IPS DF 6.9 (cell line): Measurements from ENCODE around the gene DGKB.

Source experiments
- DNase-seq: peaks from one replicate; pipeline ENCODE4 v3.0.0-alpha.2; 2013; ENCODE audit warnings: low read depth, low spot score
- H3K27ac ChIP-seq: one replicate; pipeline ENCODE4 v1.5.1; 2013; ENCODE audit warnings: low read length, control low read depth
- H3K27me3 ChIP-seq: 2 replicates; pipeline ENCODE4 v1.6.1; 2013; ENCODE audit warnings: mild to moderate bottlenecking, low read length; ENCODE audit not compliant: control insufficient read depth, insufficient read depth
- H3K36me3 ChIP-seq: 2 replicates; pipeline ENCODE4 v1.6.1; 2013; ENCODE audit warnings: low read length; ENCODE audit not compliant: control insufficient read depth, insufficient read depth
- H3K4me1 ChIP-seq: 2 replicates; pipeline ENCODE4 v1.6.1; 2013; ENCODE audit warnings: low read length; ENCODE audit not compliant: control insufficient read depth, insufficient read depth
- H3K4me3 ChIP-seq: 2 replicates; pipeline ENCODE4 v1.5.1; 2013; ENCODE audit warnings: mild to moderate bottlenecking, low read length
- H3K9me3 ChIP-seq: 2 replicates; pipeline ENCODE4 v1.6.1; 2013; ENCODE audit warnings: low read length, inconsistent platforms; ENCODE audit not compliant: control insufficient read depth, insufficient read depth
- WGBS: extraction: QIAGEN DNeasy Blood & Tissue Kit; methylation state at CpG from one replicate; pipeline ENCODE4 v1.1.7; 2013; ENCODE audit warnings: mixed read lengths, missing lambda C conversion rate; ENCODE audit not compliant: insufficient read length, insufficient coverage; 5-methylcytosine and 5-hydroxymethylcytosine counted together

DGKB gene

DNA sequence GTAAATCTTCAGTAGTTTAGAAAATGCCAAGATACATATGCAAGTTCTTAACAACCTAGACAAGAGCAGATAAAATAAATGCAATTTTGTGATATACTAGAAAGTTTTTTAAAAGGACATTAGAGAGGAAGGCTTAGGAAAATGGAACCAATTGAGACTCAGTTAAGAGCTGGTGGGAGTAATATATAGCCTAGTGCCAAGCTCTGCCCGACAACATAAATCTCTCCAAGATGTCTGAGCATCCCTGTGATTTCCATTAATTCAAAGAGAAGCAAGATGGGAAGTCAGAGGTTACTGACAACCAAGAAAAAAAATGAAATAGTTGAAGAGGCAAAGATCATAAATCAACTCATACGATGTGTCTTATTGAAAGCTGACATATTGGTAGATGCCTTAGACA, 74.5 kb downstream of the DGKB start:
- no peak for DNase-seq
- H3K4me3 ChIP-seq = no peak overlapping the region
- WGBS = no CpG with 5 or more reads among the region's 2 CpGs

DNA sequence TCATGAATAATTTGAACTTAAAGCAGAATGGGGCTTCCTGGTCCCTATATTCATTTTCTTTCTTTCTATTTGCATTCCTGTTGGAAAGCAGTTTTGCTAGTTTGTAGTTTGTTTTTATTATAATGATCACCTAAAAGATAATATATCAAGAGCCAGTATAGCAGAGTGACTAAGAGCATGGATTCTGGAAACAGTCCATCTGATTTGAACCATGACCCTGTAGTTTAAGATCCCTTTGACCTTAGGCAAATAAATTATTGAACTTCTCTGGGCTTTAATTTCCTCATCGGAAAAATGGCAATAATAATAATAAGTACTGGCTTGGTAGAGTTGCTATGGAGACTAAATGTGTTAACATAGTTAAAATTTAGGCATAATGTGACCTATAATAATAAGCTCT, 76.1 kb downstream of the DGKB start:
- no peak for DNase-seq
- H3K4me3 ChIP-seq = no peak overlapping the region
- H3K4me1 ChIP-seq = no peaks in the 10 kb centered on the region
- WGBS = no CpG with 5 or more reads among the region's 1 CpG
- H3K27me3 ChIP-seq = no peaks in the 10 kb centered on the region
- no peaks in the 10 kb centered on the region for H3K9me3 ChIP-seq
- H3K27ac ChIP-seq = no peak overlapping the region
- no peaks in the 10 kb centered on the region for H3K36me3 ChIP-seq

More for the DNA sequence above, 74.5 kb downstream of the DGKB start:
- H3K27me3 ChIP-seq = no peaks in the 10 kb centered on the region
- no peak overlapping the region for H3K27ac ChIP-seq
- no peaks in the 10 kb centered on the region for H3K4me1 ChIP-seq
- H3K9me3 ChIP-seq = no peaks in the 10 kb centered on the region
- no peaks in the 10 kb centered on the region for H3K36me3 ChIP-seq

DNA sequence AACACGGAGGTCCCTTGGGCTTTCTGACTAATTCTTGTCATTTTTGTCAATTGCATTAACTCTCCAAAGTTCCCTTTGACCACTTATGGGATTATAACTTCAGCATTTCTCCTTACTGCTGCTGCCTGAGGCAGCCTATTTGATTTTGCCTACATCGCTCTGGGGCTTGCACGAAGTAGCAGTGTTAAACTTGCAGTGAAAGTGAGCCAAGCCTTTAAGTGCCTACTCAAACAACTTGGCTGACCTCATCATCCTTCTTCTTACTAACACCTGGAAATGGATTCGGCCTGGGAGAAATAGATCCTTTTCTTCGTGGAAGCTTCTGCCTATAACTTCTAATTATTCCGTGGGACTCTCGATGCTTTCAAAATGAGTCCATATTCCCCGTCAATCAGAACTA, 76.6 kb downstream of the DGKB start:
- H3K27ac ChIP-seq = no peak overlapping the region
- H3K27me3 ChIP-seq = no peaks in the 10 kb centered on the region
- H3K9me3 ChIP-seq = no peaks in the 10 kb centered on the region
- H3K4me1 ChIP-seq = no peaks in the 10 kb centered on the region
- H3K4me3 ChIP-seq = no peak overlapping the region
- no peaks in the 10 kb centered on the region for H3K36me3 ChIP-seq
- DNase-seq = no peak
- no CpG with 5 or more reads among the region's 8 CpGs for WGBS

DNA sequence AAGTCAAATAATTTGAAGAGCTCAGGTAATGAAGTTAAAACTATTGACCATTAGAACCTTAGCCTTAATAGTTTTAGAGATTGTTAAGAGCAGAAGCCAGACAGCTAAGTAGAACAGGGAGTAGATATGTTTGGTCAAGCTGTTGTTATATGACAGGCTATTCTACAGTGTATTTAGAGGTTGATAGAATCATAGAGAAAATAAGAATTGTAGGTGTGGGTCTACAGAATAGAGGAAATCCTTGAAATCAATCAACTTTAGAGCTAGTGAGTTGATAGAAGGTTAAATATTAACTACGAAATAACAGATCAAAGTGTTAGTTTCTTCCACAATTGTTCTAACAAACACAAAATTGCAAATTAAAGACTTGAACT, 80.1 kb downstream of the DGKB start:
- H3K4me1 ChIP-seq = no peaks in the 10 kb centered on the region
- WGBS = no CpG with 5 or more reads among the region's 1 CpG

DNA sequence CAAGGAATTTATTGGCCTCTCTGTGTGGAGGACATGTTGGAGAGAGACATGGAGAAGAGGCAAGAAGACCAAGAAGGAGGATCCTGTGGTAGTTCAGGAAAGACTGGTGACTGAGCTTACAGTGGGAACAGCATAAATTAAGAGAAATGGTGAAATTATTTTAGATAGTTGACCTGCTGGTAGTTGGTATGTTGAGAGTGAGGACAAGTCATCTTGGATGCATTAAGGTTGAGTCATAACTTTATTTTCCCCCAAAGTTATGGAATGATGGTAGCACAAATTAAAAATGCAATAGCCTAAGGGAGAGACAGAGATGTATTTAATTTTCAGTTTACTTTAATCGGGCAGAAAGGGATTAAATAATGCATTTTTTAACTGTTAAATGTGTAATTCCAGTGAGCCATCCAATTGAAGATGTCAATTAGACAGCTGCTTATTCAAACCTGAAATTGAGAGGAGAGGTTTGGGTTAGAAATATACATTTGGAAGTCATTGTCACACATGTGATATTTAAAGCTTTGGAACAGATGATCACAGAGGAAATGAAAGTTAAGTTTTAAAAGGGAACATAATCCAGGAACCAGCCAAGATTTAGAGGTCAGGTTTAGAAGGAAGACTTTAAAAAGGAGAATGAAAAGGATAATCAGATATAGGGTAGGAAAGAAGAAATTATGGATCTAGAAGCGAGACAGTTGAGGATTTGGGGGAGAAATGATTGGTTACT, 80.6 kb downstream of the DGKB start:
- no peak overlapping the region for H3K27ac ChIP-seq
- H3K4me1 ChIP-seq = no peaks in the 10 kb centered on the region
- no peaks in the 10 kb centered on the region for H3K36me3 ChIP-seq
- no peak overlapping the region for H3K4me3 ChIP-seq
- H3K27me3 ChIP-seq = no peaks in the 10 kb centered on the region
- DNase-seq = no peak
- 100% methylated on average over 1 of the region's 2 CpGs for WGBS
- no peaks in the 10 kb centered on the region for H3K9me3 ChIP-seq

More for the DNA sequence above, 80.1 kb downstream of the DGKB start:
- no peak for DNase-seq
- Histone ChIP-seq H3K9me3 (no peaks in the 10 kb centered on the region), H3K27me3 (no peaks in the 10 kb centered on the region), H3K36me3 (no peaks in the 10 kb centered on the region), H3K4me3 (no peak overlapping the region), H3K27ac (no peak overlapping the region)

DNA sequence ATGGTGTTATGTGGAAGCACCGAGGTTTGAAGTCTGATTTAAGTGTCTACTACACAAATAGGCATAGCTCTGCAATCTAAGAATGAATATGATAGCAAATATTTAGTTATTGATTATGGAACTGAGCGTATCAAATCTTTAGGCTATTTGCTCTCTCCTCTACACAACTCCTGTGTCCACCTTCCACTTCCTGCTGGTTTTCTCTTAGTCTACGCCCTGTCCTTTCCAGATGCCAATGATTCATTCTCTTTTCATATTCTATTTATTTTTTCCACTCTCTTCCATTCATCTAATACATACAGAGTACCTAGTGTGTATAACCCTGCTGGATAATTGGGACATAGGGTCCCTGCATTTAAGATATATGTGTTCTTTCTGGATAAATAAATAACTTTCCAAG, 83.7 kb downstream of the DGKB start:
- WGBS = 100% methylated on average over 2 of the region's 3 CpGs
- H3K4me3 ChIP-seq = no peak overlapping the region
- DNase-seq = no peak
- H3K36me3 ChIP-seq = no peaks in the 10 kb centered on the region
- no peaks in the 10 kb centered on the region for H3K9me3 ChIP-seq
- H3K27me3 ChIP-seq = no peaks in the 10 kb centered on the region
- no peaks in the 10 kb centered on the region for H3K4me1 ChIP-seq
- H3K27ac ChIP-seq = no peak overlapping the region

DNA sequence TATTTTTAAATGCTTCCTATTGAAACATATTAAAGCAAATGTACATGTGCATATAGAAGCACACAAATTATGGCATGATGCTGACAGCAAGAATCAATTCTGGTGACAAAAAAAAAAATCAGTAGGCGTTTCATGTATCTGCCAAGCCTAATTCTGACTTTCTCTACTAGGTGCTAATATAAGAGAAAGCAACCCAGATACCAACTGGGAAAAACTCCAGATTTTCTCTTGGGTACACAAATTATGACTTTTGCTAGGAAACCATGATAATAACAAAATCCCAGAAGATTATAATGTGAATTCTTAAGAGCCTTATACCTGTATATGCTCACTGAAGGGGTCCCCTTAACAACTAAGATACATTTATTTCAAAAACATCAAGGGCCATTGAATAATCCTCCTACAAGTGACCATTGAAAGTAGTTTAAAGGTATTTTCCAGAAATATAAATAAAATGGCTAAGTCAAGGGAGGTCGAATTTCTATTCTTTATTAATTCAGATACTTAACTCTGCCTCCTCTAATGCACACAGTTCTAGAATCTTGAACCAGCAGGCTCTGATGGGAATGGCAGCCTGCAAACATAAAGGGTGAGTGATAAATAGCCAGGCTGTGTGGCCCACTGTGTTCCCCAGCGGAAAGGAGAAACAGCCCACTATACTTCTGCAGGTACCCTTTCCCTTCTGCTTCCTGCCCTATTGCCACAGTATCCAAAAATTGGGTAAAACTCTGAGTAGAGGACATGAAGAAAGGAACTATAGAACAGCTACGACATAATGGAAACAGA, 84.5 kb downstream of the DGKB start:
- H3K9me3 ChIP-seq = no peaks in the 10 kb centered on the region
- no peak for DNase-seq
- H3K36me3 ChIP-seq = no peaks in the 10 kb centered on the region
- no CpG with 5 or more reads among the region's 4 CpGs for WGBS
- H3K27ac ChIP-seq = no peak overlapping the region
- no peaks in the 10 kb centered on the region for H3K4me1 ChIP-seq
- no peaks in the 10 kb centered on the region for H3K27me3 ChIP-seq
- no peak overlapping the region for H3K4me3 ChIP-seq

DNA sequence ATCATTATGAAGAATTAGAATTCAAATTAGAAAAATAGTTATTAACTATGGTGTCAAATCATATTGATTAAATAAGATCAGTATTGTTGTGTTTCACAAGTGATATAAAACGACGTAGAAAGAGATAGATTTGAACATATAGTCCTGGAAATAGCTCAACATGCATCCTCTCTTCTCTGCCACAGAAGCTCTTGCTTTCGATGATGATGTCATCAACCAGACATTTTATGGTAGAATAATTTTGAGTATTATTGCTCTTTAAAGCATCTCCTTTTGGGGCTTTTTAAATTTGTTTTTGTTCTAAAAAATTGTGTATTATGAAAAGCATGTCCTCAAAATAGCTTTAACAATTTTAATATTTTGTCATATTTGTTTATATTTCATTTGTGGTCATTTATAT, 95.0 kb downstream of the DGKB start:
- no CpG with 5 or more reads among the region's 3 CpGs for WGBS
- H3K4me3 ChIP-seq = no peak overlapping the region
- no peaks in the 10 kb centered on the region for H3K9me3 ChIP-seq
- H3K36me3 ChIP-seq = no peaks in the 10 kb centered on the region
- H3K4me1 ChIP-seq = no peaks in the 10 kb centered on the region
- H3K27me3 ChIP-seq = no peaks in the 10 kb centered on the region
- DNase-seq = no peak
- no peak overlapping the region for H3K27ac ChIP-seq

DNA sequence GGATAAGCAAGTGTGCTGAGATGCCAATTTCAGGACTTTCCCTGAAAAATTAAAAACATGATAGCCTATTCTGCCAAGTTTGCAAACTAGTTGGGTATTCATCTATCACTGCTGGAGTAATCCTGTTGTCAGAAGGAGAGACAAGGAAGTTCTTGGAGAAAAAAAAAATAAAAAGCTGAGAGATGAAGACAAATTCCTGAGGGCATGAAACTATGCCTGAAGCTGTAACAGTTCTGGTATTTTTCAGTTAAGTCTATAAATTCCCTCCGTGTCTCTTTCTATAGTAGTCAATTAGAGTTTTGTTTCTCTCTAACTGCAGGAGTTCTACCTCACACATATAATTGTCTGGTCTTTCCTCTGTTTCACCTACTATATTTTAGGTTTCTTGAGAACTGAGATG, 95.7 kb downstream of the DGKB start:
- no peaks in the 10 kb centered on the region for H3K4me1 ChIP-seq
- DNase-seq = no peak
- no peaks in the 10 kb centered on the region for H3K27me3 ChIP-seq
- H3K36me3 ChIP-seq = no peaks in the 10 kb centered on the region
- no CpG with 5 or more reads among the region's 1 CpG for WGBS
- H3K4me3 ChIP-seq = no peak overlapping the region
- H3K27ac ChIP-seq = no peak overlapping the region
- no peaks in the 10 kb centered on the region for H3K9me3 ChIP-seq

DNA sequence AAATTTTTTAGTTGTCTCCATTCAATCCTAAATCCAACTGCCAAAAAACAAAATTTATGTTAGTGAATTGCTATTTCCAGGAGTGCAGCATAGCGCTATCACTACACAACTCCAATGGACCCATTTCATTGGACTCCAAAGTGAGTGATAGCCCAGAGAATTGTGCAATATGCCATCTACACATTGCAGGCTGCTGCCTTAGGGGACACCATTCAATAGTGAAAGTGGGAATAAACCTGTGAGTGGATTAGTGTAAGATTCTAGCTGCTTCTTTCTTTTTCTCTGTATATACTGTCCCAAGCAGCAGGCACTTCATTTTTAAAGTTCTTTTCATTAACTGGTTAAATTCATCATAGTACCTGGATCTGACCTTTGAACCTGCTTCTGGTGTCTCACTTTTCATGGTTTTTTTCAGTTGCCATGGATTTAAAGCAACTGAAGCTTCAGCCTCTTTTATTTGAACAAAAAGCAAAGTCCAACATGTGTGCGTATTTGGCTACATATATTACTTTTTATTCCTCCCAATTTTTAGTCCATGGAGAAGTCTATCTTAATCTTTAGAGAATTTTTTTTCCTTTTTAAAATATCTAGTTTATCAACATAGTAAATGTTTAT, 97.3 kb downstream of the DGKB start:
- H3K9me3 ChIP-seq = no peaks in the 10 kb centered on the region
- no CpG with 5 or more reads among the region's 2 CpGs for WGBS
- no peak overlapping the region for H3K4me3 ChIP-seq
- H3K27me3 ChIP-seq = no peaks in the 10 kb centered on the region
- no peak overlapping the region for H3K27ac ChIP-seq
- H3K36me3 ChIP-seq = no peaks in the 10 kb centered on the region
- no peaks in the 10 kb centered on the region for H3K4me1 ChIP-seq
- no peak for DNase-seq
